AG09319 (cell line): Measurements from ENCODE around the gene MTHFD1L.

Source experiments
- DNase-seq: peaks from one replicate; pipeline ENCODE4 v3.0.0-alpha.2; 2010; ENCODE audit warnings: low read depth; ENCODE audit errors: extremely low read depth
- CTCF ChIP-seq: IDR thresholded peaks from 2 replicates; pipeline ENCODE4 v1.5.1; 2011; ENCODE audit warnings: low read depth, mild to moderate bottlenecking, inconsistent platforms, low read length, moderate library complexity

MTHFD1L gene

GRCh38 chr6:150894935-150895552 is 29.5 kb downstream of the MTHFD1L start:
- no peak for DNase-seq
- TF ChIP-seq CTCF = no peak

- TF ChIP-seq CTCF = no peak
- no peak for DNase-seq
These were observed 30.6 kb downstream of the MTHFD1L start for GRCh38 chr6:150895928-150896632.

GRCh38 chr6:150897400-150897943 is 32.0 kb downstream of the MTHFD1L start:
- DNase-seq = no peak
- TF ChIP-seq CTCF = no peak

- DNase-seq = no peak
- TF ChIP-seq CTCF = no peak
These were observed 33.1 kb downstream of the MTHFD1L start for GRCh38 chr6:150898399-150899170.

- TF ChIP-seq CTCF = no peak
- no peak for DNase-seq
These were observed 33.7 kb downstream of the MTHFD1L start for GRCh38 chr6:150899231-150899630.

- no peak for DNase-seq
- no peak for TF ChIP-seq CTCF
These were observed 34.5 kb downstream of the MTHFD1L start for GRCh38 chr6:150900049-150900448.
